K562 (cell line): ENCODE results near the gene NHSL2. TPM values are rescaled to one million over a fixed set of nuclear protein-coding genes. Genes with fewer than 3 reads are reported as not detected.

Experiments
- ETV5 ChIP-seq: sonication (generic); formaldehyde crosslinking; IDR thresholded peaks from 2 replicates; pipeline ENCODE4 v1.4.0; 2020; ENCODE audit warnings: low read depth, mild to moderate bottlenecking, missing genetic modification reagents
- HSF4 ChIP-seq: fragments of 250-450 bp; sonication (Bioruptor Pico); IDR thresholded peaks from 2 replicates; pipeline ENCODE4 v2.1.2; 2022; ENCODE audit warnings: mild to moderate bottlenecking, moderate library complexity, borderline replicate concordance
- ZNF79 ChIP-seq: fragments of 250-450 bp; sonication (Bioruptor Pico); IDR thresholded peaks from 2 replicates; pipeline ENCODE4 v1.4.0; 2020; ENCODE audit warnings: low read depth, mild to moderate bottlenecking, moderate library complexity
- polyA plus RNA-seq, 8 experiments: library from polyadenylated mRNA; depleted of rRNA in 4 of 8; stranded (reverse) in 5 of 8; unstranded in 3 of 8; fragments of >200 nt; fragmentation: Nextera tagmentation in 2 of 8; fragmentation: Illumina TruSeq in 1 of 8; extraction: Ambion mirVana in 2 of 8; extraction: Trizol in 1 of 8; gene quantifications; 2 replicates each; pipeline versions ENCODE4 v1.2.1 to v1.2.3, GENCODE V29; 2011 to 2014; ENCODE audit warnings: inconsistent platforms in 1 of 8, missing spikeins in 1 of 8
- total RNA-seq, 7 experiments: library from RNA; depleted of rRNA in 6 of 7; stranded (reverse); fragments of >200 nt in 6 of 7; fragmentation: Illumina TruSeq in 2 of 7; extraction: Trizol in 2 of 7; gene quantifications; 2 replicates each; pipeline versions ENCODE4 v1.2.1 to v1.2.3, GENCODE V29; 2011 to 2021; ENCODE audit warnings: low replicate concordance in 1 of 7
- TF ChIP-seq, protein P1 (sequence below): fragments of 450-650 bp; IDR thresholded peaks from 2 replicates; pipeline ENCODE4 v1.6.1; 2017; ENCODE audit warnings: antibody characterized with exemption, mild to moderate bottlenecking
- TF ChIP-seq, protein P2 (sequence below): fragments of 450-650 bp; formaldehyde crosslinking; conservative IDR thresholded peaks from 2 replicates; pipeline ENCODE4 v1.4.0; 2022; ENCODE audit warnings: mild to moderate bottlenecking, missing genetic modification characterization
- TF ChIP-seq, protein P3 (sequence below), 3 experiments: fragments of 200-800 bp in 1 of 3; fragments of 250-450 bp in 1 of 3; fragments of 450-650 bp in 1 of 3; sonication (Bioruptor Pico) in 1 of 3; sonication (Bioruptor generic) in 1 of 3; formaldehyde crosslinking in 1 of 3; IDR thresholded peaks; 2 replicates each; pipeline versions ENCODE4 v1.6.1 to v1.8.0; 2016 to 2022; ENCODE audit warnings: mild to moderate bottlenecking in 2 of 3, missing genetic modification characterization in 2 of 3, missing compliant biosample characterization in 1 of 3, moderate library complexity in 1 of 3
- TF ChIP-seq, protein P4 (sequence below), 2 experiments: fragments of 450-650 bp in 1 of 2; sonication (generic) in 1 of 2; formaldehyde crosslinking in 1 of 2; IDR thresholded peaks; 2 replicates each; pipeline versions ENCODE4 v1.7.1 to v1.9.0; 2016 to 2022; ENCODE audit warnings: inconsistent platforms in 1 of 2, mild to moderate bottlenecking in 1 of 2, missing genetic modification reagents in 1 of 2

The NHSL2 gene
- total and polyA plus RNA-seq, 9 of the 15 experiments (the other 6 are each of a cell fraction or from before 2014, with no cell fraction given), result 0.02 TPM; not detected in 8

DNA sequence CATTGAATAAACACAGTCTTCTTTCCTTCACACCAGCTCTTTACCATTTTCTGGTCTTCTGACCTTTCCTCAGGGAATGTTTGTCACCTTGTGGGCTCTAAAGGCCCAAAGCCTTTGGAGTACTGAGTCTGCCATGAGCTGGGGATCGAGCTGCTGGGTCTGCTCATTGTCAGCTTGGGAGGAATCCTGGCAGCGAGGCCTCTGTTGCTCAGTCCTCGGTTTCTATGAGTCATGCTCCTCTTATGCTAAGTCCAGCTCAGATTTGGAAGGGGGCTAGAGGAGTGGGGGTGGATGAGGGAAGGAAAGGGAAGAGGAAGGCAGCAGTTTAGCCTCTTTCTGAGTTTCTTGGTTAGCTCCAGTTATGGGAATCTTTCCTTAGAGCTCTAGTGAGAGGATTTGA is 31.1 kb downstream of the NHSL2 start (continued):
- TF ChIP-seq, protein P1, sequence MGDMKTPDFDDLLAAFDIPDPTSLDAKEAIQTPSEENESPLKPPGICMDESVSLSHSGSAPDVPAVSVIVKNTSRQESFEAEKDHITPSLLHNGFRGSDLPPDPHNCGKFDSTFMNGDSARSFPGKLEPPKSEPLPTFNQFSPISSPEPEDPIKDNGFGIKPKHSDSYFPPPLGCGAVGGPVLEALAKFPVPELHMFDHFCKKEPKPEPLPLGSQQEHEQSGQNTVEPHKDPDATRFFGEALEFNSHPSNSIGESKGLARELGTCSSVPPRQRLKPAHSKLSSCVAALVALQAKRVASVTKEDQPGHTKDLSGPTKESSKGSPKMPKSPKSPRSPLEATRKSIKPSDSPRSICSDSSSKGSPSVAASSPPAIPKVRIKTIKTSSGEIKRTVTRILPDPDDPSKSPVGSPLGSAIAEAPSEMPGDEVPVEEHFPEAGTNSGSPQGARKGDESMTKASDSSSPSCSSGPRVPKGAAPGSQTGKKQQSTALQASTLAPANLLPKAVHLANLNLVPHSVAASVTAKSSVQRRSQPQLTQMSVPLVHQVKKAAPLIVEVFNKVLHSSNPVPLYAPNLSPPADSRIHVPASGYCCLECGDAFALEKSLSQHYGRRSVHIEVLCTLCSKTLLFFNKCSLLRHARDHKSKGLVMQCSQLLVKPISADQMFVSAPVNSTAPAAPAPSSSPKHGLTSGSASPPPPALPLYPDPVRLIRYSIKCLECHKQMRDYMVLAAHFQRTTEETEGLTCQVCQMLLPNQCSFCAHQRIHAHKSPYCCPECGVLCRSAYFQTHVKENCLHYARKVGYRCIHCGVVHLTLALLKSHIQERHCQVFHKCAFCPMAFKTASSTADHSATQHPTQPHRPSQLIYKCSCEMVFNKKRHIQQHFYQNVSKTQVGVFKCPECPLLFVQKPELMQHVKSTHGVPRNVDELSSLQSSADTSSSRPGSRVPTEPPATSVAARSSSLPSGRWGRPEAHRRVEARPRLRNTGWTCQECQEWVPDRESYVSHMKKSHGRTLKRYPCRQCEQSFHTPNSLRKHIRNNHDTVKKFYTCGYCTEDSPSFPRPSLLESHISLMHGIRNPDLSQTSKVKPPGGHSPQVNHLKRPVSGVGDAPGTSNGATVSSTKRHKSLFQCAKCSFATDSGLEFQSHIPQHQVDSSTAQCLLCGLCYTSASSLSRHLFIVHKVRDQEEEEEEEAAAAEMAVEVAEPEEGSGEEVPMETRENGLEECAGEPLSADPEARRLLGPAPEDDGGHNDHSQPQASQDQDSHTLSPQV, result no peak
- TF ChIP-seq, protein P2, sequence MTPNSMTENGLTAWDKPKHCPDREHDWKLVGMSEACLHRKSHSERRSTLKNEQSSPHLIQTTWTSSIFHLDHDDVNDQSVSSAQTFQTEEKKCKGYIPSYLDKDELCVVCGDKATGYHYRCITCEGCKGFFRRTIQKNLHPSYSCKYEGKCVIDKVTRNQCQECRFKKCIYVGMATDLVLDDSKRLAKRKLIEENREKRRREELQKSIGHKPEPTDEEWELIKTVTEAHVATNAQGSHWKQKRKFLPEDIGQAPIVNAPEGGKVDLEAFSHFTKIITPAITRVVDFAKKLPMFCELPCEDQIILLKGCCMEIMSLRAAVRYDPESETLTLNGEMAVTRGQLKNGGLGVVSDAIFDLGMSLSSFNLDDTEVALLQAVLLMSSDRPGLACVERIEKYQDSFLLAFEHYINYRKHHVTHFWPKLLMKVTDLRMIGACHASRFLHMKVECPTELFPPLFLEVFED, result no peak
- TF ChIP-seq HSF4 (CRISPR knock-in tag), result no peak
- no peak for TF ChIP-seq ETV5 (CRISPR knock-in tag)
- no peak for TF ChIP-seq ZNF79
- TF ChIP-seq, protein P3, sequence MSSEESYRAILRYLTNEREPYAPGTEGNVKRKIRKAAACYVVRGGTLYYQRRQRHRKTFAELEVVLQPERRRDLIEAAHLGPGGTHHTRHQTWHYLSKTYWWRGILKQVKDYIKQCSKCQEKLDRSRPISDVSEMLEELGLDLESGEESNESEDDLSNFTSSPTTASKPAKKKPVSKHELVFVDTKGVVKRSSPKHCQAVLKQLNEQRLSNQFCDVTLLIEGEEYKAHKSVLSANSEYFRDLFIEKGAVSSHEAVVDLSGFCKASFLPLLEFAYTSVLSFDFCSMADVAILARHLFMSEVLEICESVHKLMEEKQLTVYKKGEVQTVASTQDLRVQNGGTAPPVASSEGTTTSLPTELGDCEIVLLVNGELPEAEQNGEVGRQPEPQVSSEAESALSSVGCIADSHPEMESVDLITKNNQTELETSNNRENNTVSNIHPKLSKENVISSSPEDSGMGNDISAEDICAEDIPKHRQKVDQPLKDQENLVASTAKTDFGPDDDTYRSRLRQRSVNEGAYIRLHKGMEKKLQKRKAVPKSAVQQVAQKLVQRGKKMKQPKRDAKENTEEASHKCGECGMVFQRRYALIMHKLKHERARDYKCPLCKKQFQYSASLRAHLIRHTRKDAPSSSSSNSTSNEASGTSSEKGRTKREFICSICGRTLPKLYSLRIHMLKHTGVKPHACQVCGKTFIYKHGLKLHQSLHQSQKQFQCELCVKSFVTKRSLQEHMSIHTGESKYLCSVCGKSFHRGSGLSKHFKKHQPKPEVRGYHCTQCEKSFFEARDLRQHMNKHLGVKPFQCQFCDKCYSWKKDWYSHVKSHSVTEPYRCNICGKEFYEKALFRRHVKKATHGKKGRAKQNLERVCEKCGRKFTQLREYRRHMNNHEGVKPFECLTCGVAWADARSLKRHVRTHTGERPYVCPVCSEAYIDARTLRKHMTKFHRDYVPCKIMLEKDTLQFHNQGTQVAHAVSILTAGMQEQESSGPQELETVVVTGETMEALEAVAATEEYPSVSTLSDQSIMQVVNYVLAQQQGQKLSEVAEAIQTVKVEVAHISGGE (CRISPR knock-in tag; IDR thresholded peaks at IDR 0.05), result no peak
- TF ChIP-seq, protein P4, sequence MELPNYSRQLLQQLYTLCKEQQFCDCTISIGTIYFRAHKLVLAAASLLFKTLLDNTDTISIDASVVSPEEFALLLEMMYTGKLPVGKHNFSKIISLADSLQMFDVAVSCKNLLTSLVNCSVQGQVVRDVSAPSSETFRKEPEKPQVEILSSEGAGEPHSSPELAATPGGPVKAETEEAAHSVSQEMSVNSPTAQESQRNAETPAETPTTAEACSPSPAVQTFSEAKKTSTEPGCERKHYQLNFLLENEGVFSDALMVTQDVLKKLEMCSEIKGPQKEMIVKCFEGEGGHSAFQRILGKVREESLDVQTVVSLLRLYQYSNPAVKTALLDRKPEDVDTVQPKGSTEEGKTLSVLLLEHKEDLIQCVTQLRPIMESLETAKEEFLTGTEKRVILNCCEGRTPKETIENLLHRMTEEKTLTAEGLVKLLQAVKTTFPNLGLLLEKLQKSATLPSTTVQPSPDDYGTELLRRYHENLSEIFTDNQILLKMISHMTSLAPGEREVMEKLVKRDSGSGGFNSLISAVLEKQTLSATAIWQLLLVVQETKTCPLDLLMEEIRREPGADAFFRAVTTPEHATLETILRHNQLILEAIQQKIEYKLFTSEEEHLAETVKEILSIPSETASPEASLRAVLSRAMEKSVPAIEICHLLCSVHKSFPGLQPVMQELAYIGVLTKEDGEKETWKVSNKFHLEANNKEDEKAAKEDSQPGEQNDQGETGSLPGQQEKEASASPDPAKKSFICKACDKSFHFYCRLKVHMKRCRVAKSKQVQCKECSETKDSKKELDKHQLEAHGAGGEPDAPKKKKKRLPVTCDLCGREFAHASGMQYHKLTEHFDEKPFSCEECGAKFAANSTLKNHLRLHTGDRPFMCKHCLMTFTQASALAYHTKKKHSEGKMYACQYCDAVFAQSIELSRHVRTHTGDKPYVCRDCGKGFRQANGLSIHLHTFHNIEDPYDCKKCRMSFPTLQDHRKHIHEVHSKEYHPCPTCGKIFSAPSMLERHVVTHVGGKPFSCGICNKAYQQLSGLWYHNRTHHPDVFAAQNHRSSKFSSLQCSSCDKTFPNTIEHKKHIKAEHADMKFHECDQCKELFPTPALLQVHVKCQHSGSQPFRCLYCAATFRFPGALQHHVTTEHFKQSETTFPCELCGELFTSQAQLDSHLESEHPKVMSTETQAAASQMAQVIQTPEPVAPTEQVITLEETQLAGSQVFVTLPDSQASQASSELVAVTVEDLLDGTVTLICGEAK (IDR thresholded peaks at IDR 0.05), result no peak
- TF ChIP-seq, protein P4 (CRISPR knock-in tag; IDR thresholded peaks at IDR 0.05), result no peak
